ENCODE data around the gene MALL.
"Not testable (repeated sequence)": the region's sequence is repeated elsewhere in the genome, so short reads cannot be mapped to it uniquely, and the experiment has no call there.

The MALL gene

GRCh38 chr2:110097506-110098220 lies 18.0 kb downstream of the MALL start:
- no peak for DNase-seq (ENCODE audit: low read depth in 2 of 2)

- DNase-seq (ENCODE audit: low read depth in 2 of 2): no peak
Observed at GRCh38 chr2:110095994-110096633, 19.5 kb downstream of the MALL start.

GRCh38 chr2:110094884-110095534 lies 20.6 kb downstream of the MALL start:
- not testable (repeated sequence) for DNase-seq (ENCODE audit: low read depth in 2 of 2)

GRCh38 chr2:110093924-110094323 lies 21.7 kb downstream of the MALL start:
- not testable (repeated sequence) for DNase-seq (ENCODE audit: low read depth in 2 of 2)

- not testable (repeated sequence) for DNase-seq (ENCODE audit: low read depth in 2 of 2)
Observed at GRCh38 chr2:110090164-110090563, 25.5 kb downstream of the MALL start.

GRCh38 chr2:110083757-110084156 lies 31.9 kb downstream of the MALL start:
- not testable (repeated sequence) for DNase-seq (ENCODE audit: low read depth in 2 of 2)

GRCh38 chr2:110083162-110083561 lies 32.5 kb downstream of the MALL start:
- not testable (repeated sequence) for DNase-seq (ENCODE audit: low read depth in 2 of 2)

- not testable (repeated sequence) for DNase-seq (ENCODE audit: low read depth in 2 of 2)
Observed at GRCh38 chr2:110078104-110078503, 37.5 kb downstream of the MALL start.

GRCh38 chr2:110075896-110076295 lies 39.7 kb downstream of the MALL start:
- not testable (repeated sequence) for DNase-seq (ENCODE audit: low read depth in 2 of 2)

GRCh38 chr2:110069869-110070268 lies 45.8 kb downstream of the MALL start:
- not testable (repeated sequence) for DNase-seq (ENCODE audit: low read depth in 2 of 2)

GRCh38 chr2:110068153-110068552 lies 47.5 kb downstream of the MALL start:
- DNase-seq (ENCODE audit: low read depth in 2 of 2): not testable (repeated sequence)

GRCh38 chr2:110062332-110062731 lies 53.3 kb downstream of the MALL start:
- DNase-seq (ENCODE audit: low read depth in 2 of 2): not testable (repeated sequence)

- DNase-seq (ENCODE audit: low read depth in 2 of 2): not testable (repeated sequence)
Observed at GRCh38 chr2:110060550-110060949, 55.1 kb downstream of the MALL start.

- DNase-seq (ENCODE audit: low read depth in 2 of 2): not testable (repeated sequence)
Observed at GRCh38 chr2:110059694-110060358, 55.8 kb downstream of the MALL start.

GRCh38 chr2:110059009-110059693 lies 56.5 kb downstream of the MALL start:
- DNase-seq (ENCODE audit: low read depth in 2 of 2): not testable (repeated sequence)

- DNase-seq (ENCODE audit: low read depth in 2 of 2): not testable (repeated sequence)
Observed at GRCh38 chr2:110058034-110058433, 57.6 kb downstream of the MALL start.

GRCh38 chr2:110055819-110056408 lies 59.7 kb downstream of the MALL start:
- not testable (repeated sequence) for DNase-seq (ENCODE audit: low read depth in 2 of 2)

GRCh38 chr2:110054521-110055407 lies 60.9 kb downstream of the MALL start:
- not testable (repeated sequence) for DNase-seq (ENCODE audit: low read depth in 2 of 2)

- not testable (repeated sequence) for DNase-seq (ENCODE audit: low read depth in 2 of 2)
Observed at GRCh38 chr2:110053688-110054087, 61.9 kb downstream of the MALL start.

GRCh38 chr2:110052166-110052565 lies 63.5 kb downstream of the MALL start:
- DNase-seq (ENCODE audit: low read depth in 2 of 2): not testable (repeated sequence)

Data from stimulated activated CD8-positive, alpha-beta memory T cell treated with anti-CD3 and anti-CD28 coated beads, Interleukin-2, amount 100 ng/mL, for 1 hour (primary cell).